MG63 (cell line): ENCODE measurements around the gene ACBD4. TPM values are rescaled to one million over a fixed set of nuclear protein-coding genes. Genes with fewer than 3 reads are reported as not detected.

Experiments
- DNase-seq: peaks from one replicate; pipeline ENCODE4 v3.0.0-alpha.2; 2020
- H3K27me3 ChIP-seq: fragments of 250-450 bp; sonication (Bioruptor Pico); 2 replicates; pipeline ENCODE4 v1.5.1; 2020; ENCODE audit warnings: mild to moderate bottlenecking, moderate library complexity
- H3K36me3 ChIP-seq: fragments of 250-450 bp; sonication (Bioruptor Pico); 2 replicates; pipeline ENCODE4 v1.5.1; 2020; ENCODE audit warnings: mild to moderate bottlenecking, moderate library complexity
- H3K4me3 ChIP-seq: fragments of 250-450 bp; sonication (Bioruptor Pico); 2 replicates; pipeline ENCODE4 v1.5.1; 2020; ENCODE audit warnings: mild to moderate bottlenecking, moderate library complexity
- H3K9me3 ChIP-seq: fragments of 250-450 bp; sonication (Bioruptor Pico); 2 replicates; pipeline ENCODE4 v1.5.1; 2020; ENCODE audit warnings: mild to moderate bottlenecking, moderate library complexity
- total RNA-seq: library from RNA; depleted of rRNA; stranded (reverse); fragments of >200 nt; shearing (Covaris generic); gene quantifications from 2 replicates; pipeline ENCODE4 v1.2.3, GENCODE V29; 2014; ENCODE audit warnings: low replicate concordance

The ACBD4 gene
- total RNA-seq, 1 experiment from 2014 or later: 5.0 TPM

GRCh38 chr17:45127548-45128300, 7.8 kb upstream of the ACBD4 start:
- peak; percentile 79 for DNase-seq
- Histone ChIP-seq H3K9me3 (no peaks in the 10 kb centered on the region), H3K27me3 (no peaks in the 10 kb centered on the region), H3K36me3 (peaks cover 4% of the 10 kb centered on the region; the same call in 1 of the 2 replicates), H3K4me3 (no peak overlapping the region)

DNA sequence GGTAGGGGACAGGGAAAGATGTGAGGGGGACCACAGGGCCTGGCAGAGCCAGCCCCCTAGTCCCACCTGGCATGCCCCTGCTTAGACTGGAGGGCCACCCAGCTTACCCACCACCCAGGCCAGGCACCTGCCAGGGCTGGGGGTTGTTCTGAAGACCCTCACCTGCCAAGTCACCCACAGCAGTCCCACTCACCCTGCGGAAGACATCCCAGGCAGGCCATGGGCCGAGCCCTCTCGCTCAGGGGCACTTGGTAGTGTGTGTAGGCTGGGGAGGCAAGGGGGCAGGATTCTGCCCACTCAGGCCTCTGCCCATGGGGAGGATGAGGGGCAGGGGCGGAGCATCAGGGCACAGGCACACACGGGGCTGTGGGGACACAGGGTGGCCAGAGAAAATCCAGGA, 7.2 kb upstream of the ACBD4 start:
- Histone ChIP-seq H3K4me3 (no peak overlapping the region), H3K9me3 (no peaks in the 10 kb centered on the region), H3K36me3 (peaks cover 4% of the 10 kb centered on the region; the same call in 1 of the 2 replicates), H3K27me3 (no peaks in the 10 kb centered on the region)
- no peak for DNase-seq

GRCh38 chr17:45128989-45129388, 6.5 kb upstream of the ACBD4 start:
- Histone ChIP-seq H3K4me3 (no peak overlapping the region), H3K27me3 (no peaks in the 10 kb centered on the region), H3K9me3 (no peaks in the 10 kb centered on the region), H3K36me3 (peaks cover 4% of the 10 kb centered on the region; the same call in 1 of the 2 replicates)
- no peak for DNase-seq

GRCh38 chr17:45129426-45129939, 6.0 kb upstream of the ACBD4 start:
- no peaks in the 10 kb centered on the region for H3K9me3 ChIP-seq
- no peaks in the 10 kb centered on the region for H3K27me3 ChIP-seq
- H3K36me3 ChIP-seq: peaks cover 4% of the 10 kb centered on the region; the same call in 1 of the 2 replicates
- H3K4me3 ChIP-seq: no peak overlapping the region
- no peak for DNase-seq

DNA sequence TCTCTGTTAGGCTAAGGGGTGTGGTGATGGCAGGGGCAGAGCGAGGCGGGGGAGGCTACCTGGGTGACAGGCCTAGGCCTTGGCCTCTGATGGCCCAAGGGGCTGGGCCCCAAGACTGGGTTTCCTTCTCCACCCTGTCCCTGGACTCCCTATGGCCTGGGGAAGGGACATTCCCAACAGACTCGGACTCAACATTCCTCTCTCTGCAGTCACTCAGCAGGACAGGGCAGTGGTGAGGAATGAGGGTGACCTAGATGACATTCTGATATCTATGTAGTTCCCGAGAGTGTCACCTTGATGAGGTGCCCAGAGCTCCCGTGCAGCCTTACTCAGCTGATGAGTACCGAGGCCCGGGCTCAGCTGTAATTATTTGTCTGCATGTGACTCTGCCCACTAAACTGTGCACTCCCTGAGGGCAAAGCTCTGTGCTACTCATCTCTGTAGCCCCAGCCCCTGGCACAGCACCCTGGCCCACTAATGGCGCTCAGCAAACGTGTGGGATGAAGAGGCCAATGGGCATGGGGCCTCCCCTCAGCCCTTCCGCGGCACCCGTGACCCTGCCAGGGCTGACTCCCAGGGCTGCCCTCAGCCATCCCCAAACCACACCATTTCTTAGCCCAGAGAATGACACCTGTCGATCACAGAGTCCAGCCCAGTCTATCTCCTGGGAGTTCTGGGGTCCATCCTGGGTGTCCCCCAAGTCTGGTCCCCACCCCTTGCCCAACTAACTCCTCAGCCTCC, 5.4 kb upstream of the ACBD4 start:
- no peaks in the 10 kb centered on the region for H3K9me3 ChIP-seq
- no peak for DNase-seq
- H3K27me3 ChIP-seq: no peaks in the 10 kb centered on the region
- peaks cover 4% of the 10 kb centered on the region; the same call in 1 of the 2 replicates for H3K36me3 ChIP-seq
- H3K4me3 ChIP-seq: no peak overlapping the region

DNA sequence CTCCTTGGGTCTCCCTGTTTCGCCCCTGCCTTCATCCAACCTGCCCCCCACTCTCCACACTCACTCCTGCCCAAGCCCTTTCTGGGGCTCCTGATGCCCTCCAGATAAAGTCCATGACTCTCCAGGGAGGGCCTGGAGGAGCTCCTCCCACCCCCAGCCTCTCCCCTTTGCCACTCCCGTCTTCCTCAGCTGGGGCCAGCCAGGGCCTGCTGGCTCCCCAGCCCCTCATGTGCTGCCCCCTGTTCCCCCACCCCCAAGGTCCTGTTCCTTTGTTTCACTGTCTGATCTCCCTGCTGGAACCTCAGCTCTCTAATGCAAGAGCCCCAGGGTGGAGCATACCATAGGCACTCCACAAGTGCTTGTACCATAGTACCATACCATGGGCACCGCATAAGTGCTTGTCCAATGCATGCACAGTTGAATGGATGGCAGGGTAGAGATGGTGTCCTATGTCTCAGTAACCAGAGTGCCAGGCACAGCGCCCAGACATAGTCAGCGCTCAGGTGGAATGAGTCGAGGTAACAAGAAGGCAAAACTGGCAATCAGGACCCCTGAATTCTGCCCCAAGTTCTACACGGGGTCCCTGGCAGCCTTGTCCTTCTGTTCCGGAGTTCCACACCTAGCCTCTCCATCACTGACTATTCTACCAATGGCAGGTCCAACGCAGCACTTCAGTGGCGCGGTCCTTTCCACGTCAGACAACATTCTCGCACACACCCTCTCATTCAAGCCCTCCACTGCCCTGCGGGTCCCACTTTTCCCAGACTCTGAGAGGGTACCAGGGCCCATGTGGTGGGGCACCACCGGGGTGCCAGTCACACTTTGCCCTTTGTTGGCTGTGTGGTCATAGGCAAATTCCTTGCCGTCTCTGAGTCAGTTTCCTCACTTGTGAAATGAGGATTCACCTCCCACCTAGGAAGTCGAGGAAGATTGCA, 4.5 kb upstream of the ACBD4 start:
- Histone ChIP-seq H3K9me3 (no peaks in the 10 kb centered on the region), H3K27me3 (no peaks in the 10 kb centered on the region), H3K4me3 (peak overlapping the region; percentile 76), H3K36me3 (no peaks in the 10 kb centered on the region)
- DNase-seq: no peak

DNA sequence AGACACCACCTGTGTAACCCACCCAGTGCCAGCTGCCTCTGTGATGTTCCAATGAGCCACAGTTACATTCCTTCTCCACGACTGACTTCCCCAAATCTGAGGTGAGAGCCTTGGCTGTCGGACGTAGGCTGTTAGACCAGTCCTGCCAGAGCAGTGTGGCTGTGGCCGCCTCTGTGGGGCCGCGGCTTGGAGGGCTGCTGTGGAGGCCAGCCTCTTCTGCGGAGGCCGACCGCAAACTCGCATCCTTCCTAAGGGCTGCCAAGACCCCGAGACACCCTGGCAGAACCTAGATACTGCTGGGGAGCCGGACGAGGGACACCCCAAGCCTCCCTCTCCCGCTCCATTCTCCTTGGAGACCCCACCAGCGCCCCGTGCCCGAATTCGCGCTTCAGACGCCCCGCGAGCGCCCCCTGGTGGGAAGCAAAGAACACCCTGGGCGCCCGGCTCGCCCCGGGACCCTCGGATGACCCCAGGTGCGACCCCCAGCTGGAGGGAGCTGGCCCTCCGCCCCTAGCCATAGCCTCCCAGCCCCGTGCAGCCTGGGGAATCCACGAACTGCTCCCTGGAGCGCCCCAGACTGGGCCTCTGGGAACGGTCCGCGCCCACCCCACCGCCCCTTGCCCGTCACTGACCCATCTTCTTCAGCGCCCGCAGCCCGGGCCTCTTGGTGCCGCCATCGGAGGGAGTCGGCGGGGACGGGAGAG, 3.7 kb upstream of the ACBD4 start:
- DNase-seq: peak; percentile 32
- Histone ChIP-seq H3K9me3 (no peaks in the 10 kb centered on the region), H3K27me3 (no peaks in the 10 kb centered on the region), H3K4me3 (peak overlapping the region; percentile 76), H3K36me3 (no peaks in the 10 kb centered on the region)

- Histone ChIP-seq H3K27me3 (no peaks in the 10 kb centered on the region), H3K4me3 (peak within 1 kb of the TSS; percentile 76), H3K36me3 (no peaks in the 10 kb centered on the region), H3K9me3 (no peaks in the 10 kb centered on the region)
- DNase-seq: no peak
Measured at GRCh38 chr17:45132320-45132571, 3.2 kb upstream of the ACBD4 start, which contains the start of gene PLCD3. TSS of gene PLCD3 (minus strand) at chr17:45132515. CDS start at chr17:45132410, 105 bp downstream.

DNA sequence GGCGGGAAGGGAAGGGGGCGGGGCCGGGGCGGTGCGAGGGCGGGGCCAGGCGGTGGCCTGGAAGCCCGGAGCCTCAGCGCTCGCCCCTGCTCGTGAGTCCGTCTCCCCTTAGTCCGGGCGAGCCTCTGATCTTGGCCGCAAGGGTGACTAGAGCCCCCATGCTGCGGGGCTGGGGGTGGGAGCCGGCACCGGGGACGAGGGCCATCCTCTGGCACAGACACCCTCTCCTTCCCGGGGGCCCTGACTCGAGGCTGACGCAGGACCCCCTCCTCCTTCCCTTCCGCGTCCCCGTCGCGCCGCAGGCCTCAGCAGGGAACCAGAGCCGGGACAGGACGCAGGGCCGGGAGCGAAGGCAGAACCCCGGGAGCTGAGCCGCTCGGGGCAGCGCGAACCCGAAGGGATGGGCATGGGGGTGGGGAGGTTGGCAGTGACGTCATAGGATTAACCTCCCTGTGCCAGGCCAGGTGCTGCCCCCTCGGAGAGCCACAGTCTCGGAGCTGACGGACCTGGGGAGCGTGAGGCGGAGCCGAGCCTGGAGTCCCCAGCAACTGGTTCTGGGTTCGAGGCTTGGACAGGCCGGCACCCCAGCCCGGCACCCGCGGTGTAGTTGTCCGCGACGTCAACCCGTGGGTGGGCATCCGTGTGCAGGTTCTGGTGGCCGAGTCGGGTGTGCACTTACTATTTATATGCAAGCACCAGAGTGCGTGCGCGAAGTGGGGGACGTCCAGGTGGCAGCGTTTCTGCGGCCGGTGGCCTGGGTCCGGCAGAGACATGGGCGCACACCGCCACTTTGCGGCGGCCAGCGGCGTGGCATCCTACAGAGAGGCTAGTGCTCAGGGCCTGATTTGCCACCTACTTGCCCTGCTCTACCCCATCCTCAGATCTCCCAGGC, 2.7 kb upstream of the ACBD4 start:
- DNase-seq: peak; percentile 81
- no peaks in the 10 kb centered on the region for H3K27me3 ChIP-seq
- H3K36me3 ChIP-seq: no peaks in the 10 kb centered on the region
- H3K4me3 ChIP-seq: peak overlapping the region; percentile 76
- H3K9me3 ChIP-seq: no peaks in the 10 kb centered on the region

GRCh38 chr17:45135978-45136791, 698 bp downstream of the ACBD4 start:
- no peaks in the 10 kb centered on the region for H3K9me3 ChIP-seq
- no peak for DNase-seq
- no peaks in the 10 kb centered on the region for H3K36me3 ChIP-seq
- H3K4me3 ChIP-seq: peak overlapping the region; percentile 60
- H3K27me3 ChIP-seq: no peaks in the 10 kb centered on the region

DNA sequence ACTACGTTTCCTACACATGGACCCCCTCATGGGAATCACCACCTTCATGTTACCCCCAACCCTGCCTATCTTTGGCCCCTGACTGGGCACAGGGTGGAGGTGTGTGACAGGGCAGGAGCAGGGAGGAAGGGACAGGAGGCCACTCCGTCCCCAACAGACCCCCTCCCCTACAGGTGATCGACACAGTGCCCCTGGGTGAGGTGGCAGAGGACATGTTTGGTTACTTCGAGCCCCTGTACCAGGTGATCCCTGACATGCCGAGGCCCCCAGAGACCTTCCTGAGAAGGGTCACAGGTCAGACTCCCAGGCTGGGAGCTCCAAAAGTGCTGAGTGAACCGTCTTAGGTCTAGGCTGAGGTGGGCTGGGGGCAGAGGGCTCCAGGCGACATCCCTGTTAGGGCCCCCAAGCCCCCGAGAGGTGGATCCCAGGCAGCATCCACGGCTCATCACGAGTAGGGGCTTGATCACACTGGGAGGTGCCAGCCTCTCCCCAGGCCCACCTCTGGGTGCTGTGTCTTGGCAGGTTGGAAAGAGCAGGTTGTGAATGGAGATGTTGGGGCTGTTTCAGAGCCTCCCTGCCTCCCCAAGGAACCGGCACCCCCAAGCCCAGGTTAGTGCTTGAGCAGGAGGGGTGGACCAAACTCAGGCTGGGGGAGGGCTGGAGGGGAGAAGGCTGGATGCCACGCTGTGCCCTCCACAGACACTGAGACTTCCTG, 1.5 kb downstream of the ACBD4 start:
- Histone ChIP-seq H3K27me3 (no peaks in the 10 kb centered on the region), H3K4me3 (no peak overlapping the region), H3K9me3 (no peaks in the 10 kb centered on the region), H3K36me3 (no peaks in the 10 kb centered on the region)
- no peak for DNase-seq

DNA sequence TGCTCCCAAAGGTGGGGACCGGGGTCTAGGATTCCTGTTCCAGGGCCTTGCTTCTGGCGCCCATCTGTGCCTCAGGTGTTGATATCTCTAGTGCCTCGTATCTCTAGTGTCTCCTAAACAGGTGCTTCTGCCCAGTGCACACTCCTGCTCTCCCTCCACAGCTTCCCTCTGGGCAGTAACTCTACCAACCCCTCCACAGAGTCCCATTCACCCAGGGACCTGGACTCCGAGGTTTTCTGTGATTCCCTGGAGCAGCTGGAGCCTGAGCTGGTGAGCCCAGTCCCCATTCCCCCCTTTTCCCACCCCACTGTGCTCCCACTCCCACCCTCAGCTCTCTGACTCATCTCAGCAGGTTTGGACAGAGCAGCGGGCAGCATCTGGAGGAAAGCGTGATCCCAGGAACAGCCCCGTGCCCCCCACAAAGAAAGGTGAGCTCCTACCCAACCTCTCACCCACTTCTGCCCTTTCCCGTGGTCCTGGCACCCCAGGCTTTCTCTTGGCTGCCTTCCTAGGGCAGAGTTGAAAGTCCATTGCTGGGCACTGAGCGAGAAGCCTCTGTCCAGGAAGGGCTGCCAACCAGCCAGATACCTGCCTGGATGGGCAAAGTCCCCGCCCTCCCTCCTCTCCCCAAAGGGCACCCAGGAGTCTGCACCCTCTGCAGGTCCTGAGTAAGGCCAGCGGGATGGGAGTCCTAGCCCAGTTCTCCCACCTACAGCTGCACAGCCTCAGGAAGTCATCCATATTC, 2.2 kb downstream of the ACBD4 start:
- DNase-seq: no peak
- Histone ChIP-seq H3K9me3 (no peaks in the 10 kb centered on the region), H3K4me3 (no peak overlapping the region), H3K27me3 (no peaks in the 10 kb centered on the region), H3K36me3 (no peaks in the 10 kb centered on the region)

GRCh38 chr17:45138911-45139532, 3.5 kb downstream of the ACBD4 start:
- H3K27me3 ChIP-seq: no peaks in the 10 kb centered on the region
- no peaks in the 10 kb centered on the region for H3K9me3 ChIP-seq
- H3K4me3 ChIP-seq: no peak overlapping the region
- DNase-seq: no peak
- H3K36me3 ChIP-seq: no peaks in the 10 kb centered on the region
